Daoy (cell line): ENCODE data around the gene TNFSF8. TPM values are rescaled to one million over a fixed set of nuclear protein-coding genes. Genes with fewer than 3 reads are reported as not detected.
A peak's percentile ranks its signal among the peaks of the same experiment; 100 is the strongest.

Experiments used
- DNase-seq: peaks from one replicate; pipeline ENCODE4 v3.0.0-alpha.2; 2015; ENCODE audit warnings: low read depth
- total RNA-seq: library from RNA; depleted of rRNA; stranded (reverse); fragments of >200 nt; shearing (Covaris generic); gene quantifications from 2 replicates; pipeline ENCODE4 v1.2.3, GENCODE V29; 2014

TNFSF8 gene
- total RNA-seq, 1 experiment from 2014 or later = not detected

- DNase-seq = no peak
These were observed 6.2 kb upstream of the TNFSF8 start for GRCh38 chr9:114936581-114936980.

DNA sequence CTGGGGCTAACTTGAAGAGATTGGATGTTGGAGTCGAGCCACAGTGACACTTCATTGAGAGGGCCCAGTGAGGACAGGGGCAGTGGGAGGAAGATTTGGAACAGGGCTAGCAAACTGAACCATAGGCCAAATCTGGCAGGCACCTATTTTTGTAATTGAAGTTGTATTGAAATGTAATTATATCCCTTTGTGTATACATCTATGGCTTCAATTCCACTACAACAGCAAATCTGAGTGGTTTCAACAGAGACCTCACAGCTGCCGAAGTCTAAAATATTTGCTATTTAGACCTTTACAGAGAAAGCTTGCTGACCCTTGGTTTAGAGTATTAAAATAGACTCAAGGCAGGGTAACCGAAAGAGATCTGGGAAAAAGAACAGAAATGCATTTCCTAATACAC, 4.7 kb upstream of the TNFSF8 start:
- no peak for DNase-seq

DNA sequence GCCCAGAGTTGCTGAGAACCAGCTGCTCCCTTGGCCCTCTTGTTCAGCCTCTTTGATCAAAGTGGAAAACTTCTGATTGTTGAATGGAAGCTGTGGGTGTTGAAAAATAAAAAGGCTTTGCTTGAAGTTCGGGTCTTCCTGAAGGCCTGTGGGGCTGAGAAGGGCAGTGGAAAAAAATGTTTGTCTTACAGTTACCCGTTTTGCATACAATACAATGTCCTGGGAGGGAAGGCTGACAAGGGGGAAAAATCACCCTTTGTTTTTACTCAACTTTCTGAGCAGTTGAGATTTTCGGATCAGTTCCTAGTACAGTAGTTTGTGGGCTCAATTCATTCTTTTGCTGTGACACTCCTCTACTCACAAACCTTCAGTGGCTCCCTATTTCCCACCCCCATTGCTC, 2.1 kb upstream of the TNFSF8 start:
- no peak for DNase-seq

DNA sequence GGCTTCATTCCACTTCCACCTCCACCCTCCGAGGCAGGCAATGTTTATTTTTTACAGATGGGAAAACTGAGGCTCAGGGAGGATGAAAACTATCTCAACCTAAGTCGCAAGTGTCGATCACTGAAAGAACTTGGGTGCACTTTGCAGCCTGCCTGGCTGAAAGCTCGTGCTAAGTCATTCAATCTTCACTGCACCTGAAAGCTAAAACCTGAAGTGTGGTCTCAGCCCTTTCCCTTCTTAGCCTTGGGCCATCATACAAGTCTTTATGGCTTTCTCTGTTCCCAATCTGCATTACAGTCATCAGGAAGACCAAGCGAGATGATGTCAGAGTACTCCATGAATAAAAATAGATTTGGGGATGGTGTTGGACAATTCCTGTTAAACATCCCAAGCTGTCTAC, 1.0 kb upstream of the TNFSF8 start:
- DNase-seq = no peak

- no peak for DNase-seq
These were observed 1.2 kb downstream of the TNFSF8 start for GRCh38 chr9:114929201-114929600.

DNA sequence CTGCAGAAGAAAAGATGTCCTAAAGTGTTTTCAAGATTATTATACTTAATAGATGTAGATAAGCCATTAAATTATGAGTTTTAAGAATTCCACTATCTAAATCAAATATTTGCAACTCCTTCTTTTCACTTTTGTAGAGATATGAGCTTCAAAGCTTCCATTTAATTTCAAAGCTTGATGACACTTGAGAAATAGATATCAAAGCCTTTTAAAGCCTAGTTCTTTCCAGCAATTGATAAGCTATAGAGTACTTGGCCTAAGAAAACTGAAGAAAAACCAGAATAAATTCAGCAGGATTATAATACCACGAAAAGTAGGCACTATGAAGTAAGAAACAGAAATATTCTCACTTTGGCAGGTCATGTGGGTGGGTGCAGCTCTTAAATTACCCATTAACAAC, 1.7 kb downstream of the TNFSF8 start:
- DNase-seq = no peak

GRCh38 chr9:114928136-114928535, 2.3 kb downstream of the TNFSF8 start:
- DNase-seq = no peak

DNA sequence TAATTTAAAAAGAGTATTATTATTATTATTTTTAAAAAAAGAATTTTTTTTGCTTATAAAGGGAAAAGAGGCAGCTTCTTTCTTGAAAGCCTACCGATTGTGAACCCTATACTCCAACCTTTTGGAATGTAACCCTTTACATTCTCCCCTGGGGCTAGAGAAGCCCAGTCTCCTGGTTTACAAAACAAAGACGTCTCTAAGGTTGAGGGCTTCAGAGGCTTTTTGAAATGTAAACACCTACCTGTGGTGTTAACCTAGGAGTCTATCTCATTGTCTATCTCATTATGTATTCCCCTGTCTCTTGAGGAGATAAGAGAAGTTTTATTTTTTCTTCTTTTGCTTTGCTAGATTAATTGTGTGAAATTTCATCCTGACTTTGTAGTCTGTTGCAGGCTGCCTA, 4.7 kb downstream of the TNFSF8 start:
- DNase-seq = no peak

GRCh38 chr9:114925039-114925438, 5.4 kb downstream of the TNFSF8 start:
- no peak for DNase-seq

DNA sequence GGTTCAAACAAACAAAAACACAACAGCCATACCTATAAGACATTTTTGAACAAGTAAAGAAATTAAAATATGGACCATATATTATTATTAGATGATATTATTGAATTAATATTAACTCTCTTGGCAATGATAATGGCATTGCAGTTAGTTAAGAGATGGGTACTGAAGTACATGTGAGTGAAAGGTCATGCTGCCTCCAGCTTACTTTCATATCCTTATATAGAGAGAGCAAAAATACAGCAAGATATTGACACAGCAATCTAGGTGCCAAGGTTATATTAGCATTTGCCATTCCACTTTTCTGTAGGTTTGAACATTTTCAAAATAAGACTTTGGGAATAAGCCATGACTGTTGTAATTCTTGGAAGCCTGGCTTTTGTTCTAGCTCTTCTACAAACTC, 6.1 kb downstream of the TNFSF8 start:
- DNase-seq = no peak

DNA sequence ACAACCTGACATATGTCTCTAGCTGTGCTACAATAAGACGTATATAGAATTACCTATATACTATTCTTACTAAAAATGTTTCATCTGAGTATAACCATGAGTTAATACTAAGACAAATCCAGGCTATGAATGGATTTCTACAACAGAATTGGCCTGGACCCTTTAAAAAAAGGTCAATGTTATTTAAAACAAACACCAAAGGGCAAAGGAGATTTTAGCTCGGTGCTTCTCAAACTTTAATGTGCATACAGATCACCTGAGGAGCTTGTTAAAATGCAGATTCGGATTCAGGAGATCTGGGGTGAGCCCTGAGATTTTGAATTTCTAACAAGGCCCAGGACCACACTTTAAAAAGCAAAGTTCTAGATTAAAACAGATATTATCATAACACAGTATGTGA, 6.5 kb downstream of the TNFSF8 start:
- DNase-seq = no peak

- DNase-seq = no peak
These were observed 9.2 kb downstream of the TNFSF8 start for GRCh38 chr9:114921171-114921570.

DNA sequence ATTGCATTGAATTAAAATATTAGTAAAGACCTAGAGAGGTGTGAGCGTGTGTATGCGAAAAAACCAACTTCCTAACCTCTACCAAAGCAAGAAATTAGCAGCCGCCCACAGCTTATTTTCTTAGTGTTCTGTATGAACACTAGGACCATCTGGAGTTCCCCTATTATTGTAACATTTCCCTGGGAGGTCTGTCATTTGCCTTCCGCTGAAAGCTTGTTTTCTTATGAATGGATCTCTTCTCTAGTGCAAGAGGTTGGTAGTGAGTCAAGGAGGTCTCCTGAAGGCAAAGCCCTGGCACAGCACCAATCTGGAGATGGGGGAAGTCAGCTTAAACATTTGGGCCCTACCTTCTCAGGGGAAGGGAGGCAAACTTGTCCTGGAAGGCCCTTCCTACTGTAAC, 10.8 kb downstream of the TNFSF8 start:
- DNase-seq = no peak

DNA sequence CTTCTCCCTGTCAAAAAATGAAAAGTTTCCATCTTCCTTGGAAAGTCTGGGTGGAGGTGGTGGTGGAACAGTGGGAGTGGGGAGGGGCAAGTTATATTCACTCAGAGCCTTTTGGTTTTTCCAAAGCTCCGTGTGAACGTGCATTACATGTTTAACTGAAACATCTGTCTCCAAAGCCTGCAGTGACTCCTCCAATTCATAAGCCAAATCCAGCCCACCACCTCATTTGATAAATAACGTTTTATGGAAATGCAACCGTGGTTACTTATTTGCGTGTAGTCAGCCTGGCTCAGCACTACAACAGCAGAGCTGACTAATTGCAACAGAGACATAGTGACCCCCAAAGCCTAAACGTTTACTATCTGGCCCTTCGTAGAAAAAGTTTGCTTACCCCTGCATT, 13.9 kb downstream of the TNFSF8 start:
- DNase-seq = no peak

GRCh38 chr9:114914139-114914538, 16.3 kb downstream of the TNFSF8 start:
- DNase-seq = no peak

GRCh38 chr9:114913656-114914055, 16.7 kb downstream of the TNFSF8 start:
- DNase-seq = no peak

GRCh38 chr9:114913217-114913616, 17.2 kb downstream of the TNFSF8 start:
- no peak for DNase-seq

- peak; percentile 60 for DNase-seq
These were observed 19.1 kb downstream of the TNFSF8 start for GRCh38 chr9:114911167-114911821.

DNA sequence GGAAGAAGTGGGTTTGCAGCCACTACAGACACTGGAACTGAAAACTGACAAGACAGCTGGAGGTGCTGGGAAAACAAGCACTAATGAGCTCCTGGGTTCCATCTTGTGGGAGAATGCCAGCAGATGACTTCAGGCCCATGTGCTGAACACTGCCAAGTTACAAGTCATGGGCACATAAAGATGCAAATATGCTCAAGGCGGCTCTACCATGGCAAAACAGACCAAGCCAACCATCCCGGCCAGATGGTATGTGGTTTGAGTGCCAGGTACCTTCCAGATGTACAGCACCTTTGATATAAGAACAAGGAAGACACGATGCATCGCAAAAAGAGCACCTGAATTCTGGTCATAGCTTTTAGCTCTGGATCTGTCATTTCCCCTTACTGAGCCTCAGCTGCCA, 19.9 kb downstream of the TNFSF8 start:
- DNase-seq = no peak

DNA sequence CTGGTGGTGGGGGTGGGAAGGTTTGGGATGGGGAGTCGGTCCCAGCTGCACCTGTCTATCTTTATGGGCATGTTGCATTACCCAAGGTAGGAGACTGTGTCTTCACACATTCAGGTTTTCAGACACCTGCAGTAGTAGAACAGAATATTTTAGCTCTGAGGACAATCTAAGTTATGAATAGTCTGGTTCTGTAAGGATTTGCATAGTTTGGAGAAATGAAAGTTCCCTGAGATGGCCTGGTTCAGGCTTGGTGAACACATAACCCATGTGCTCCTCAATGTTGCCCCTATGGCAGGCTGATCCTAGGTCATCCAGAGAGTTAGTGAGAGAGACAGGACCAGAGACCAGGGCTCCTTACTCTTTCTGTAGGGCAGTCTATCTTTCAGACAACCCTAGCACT, 20.7 kb downstream of the TNFSF8 start:
- no peak for DNase-seq

GRCh38 chr9:114908805-114909448, 21.5 kb downstream of the TNFSF8 start:
- peak; percentile 53 for DNase-seq

DNA sequence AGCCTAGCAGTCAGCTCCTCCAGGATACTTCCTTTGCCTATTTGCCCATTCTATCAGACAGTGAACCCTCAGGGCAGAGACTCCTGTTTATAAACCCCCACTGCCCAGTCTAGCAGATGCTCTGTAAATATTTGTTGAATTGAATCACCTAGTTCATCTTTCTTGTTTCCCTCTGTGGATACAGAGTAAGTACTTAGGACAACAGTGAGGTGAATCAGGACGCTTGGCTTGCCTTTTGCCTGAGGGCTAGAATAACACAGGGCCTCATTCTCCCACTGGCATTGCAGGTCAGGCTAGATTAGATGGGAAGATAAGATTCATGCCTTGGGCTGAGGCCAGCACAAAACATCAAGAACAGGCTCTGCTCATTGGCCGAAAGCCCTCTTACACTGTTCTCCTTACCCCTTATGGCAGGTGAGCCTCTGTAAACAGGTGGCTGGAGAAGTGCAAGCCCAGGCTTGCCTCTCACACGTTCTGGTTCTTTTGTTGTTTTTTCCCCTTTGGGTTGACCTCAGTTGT, 22.2 kb downstream of the TNFSF8 start:
- DNase-seq = peak; percentile 84

DNA sequence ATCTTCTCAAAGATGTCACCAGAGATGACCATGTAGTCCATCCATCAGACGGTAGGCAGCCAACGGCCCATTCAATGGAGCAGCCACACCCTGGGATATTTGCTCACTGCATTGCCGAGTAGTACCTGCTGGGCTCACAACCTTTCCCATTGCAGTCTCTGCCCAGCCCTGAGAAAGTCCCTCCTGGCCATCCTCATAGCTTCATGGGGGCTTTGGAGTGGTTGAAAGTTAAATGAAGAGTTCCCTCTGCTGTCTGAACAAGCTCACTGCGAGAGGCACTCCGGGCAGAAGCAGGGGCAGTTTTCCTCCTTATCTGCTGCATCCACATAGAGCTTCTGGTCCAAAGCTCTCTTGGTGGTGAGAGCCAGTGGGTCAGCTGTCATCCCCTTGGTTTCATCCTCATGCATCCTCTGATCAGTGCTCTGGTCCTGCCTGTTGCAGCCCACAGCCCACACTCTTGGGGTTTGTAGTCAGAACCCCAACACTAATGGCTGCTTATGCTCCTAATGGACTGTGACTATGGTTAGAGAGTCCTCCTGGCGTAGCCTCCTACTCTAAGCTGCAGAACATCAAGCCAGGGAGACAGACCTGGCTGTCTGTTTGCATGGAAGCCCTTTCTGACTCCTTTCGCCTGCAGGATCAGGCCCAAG, 23.3 kb downstream of the TNFSF8 start:
- DNase-seq = peak; percentile 58
